HepG2 (cell line): Measurements from ENCODE around the gene ADM5. TPM values are rescaled to one million over a fixed set of nuclear protein-coding genes. Genes with fewer than 3 reads are reported as not detected.
A peak's percentile ranks its signal among the peaks of the same experiment; 100 is the strongest.

Source experiments
- CAMTA2 ChIP-seq: sonication (generic); formaldehyde crosslinking; IDR thresholded peaks from 2 replicates; pipeline ENCODE4 v1.4.0; 2020; ENCODE audit warnings: mild to moderate bottlenecking, missing genetic modification reagents, borderline replicate concordance
- CBX1 ChIP-seq: IDR thresholded peaks from one replicate; pipeline ENCODE4 v1.6.1; 2016; ENCODE audit warnings: antibody characterized with exemption, low read depth
- FOXJ3 ChIP-seq: sonication (generic); formaldehyde crosslinking; IDR thresholded peaks from 2 replicates; pipeline ENCODE4 v1.4.0; 2020; ENCODE audit warnings: missing genetic modification reagents, mild to moderate bottlenecking, borderline replicate concordance
- LBX2 ChIP-seq: sonication (generic); formaldehyde crosslinking; IDR thresholded peaks from 2 replicates; pipeline ENCODE4 v1.5.0; 2020; ENCODE audit warnings: missing genetic modification reagents, mild to moderate bottlenecking, borderline replicate concordance
- NFE2L2 ChIP-seq: fragments of 150-350 bp; IDR thresholded peaks from 2 replicates; pipeline ENCODE4 v1.6.1; 2014; ENCODE audit warnings: low read length
- NFIB ChIP-seq: sonication (generic); formaldehyde crosslinking; IDR thresholded peaks from 2 replicates; pipeline ENCODE4 v1.9.0; 2021; ENCODE audit warnings: missing genetic modification reagents, mild to moderate bottlenecking, borderline replicate concordance
- PRPF4 ChIP-seq: fragments of 200-400 bp; formaldehyde crosslinking; IDR thresholded peaks from 2 replicates; pipeline ENCODE4 v1.6.1; 2016; ENCODE audit warnings: low read length, low read depth; ENCODE audit not compliant: poor library complexity, severe bottlenecking
- SSRP1 ChIP-seq: IDR thresholded peaks from 2 replicates; pipeline ENCODE4 v1.6.1; 2016; ENCODE audit warnings: control low read depth
- TFAP4 ChIP-seq: sonication (generic); IDR thresholded peaks from 2 replicates; pipeline ENCODE4 v1.6.1; 2016; ENCODE audit warnings: low read depth, borderline replicate concordance
- ZNF256 ChIP-seq: sonication (generic); formaldehyde crosslinking; conservative IDR thresholded peaks from 2 replicates; pipeline ENCODE4 v1.4.0; 2020; ENCODE audit warnings: missing genetic modification reagents
- ZNF274 ChIP-seq: sonication (generic); formaldehyde crosslinking; IDR thresholded peaks from 2 replicates; pipeline ENCODE4 v1.5.1; 2020; ENCODE audit warnings: mild to moderate bottlenecking, missing genetic modification reagents
- ZNF282 ChIP-seq: fragments of 450-650 bp; IDR thresholded peaks from 2 replicates; pipeline ENCODE4 v1.6.1; 2018; ENCODE audit not compliant: partially characterized antibody
- ZNF350 ChIP-seq: sonication (generic); formaldehyde crosslinking; IDR thresholded peaks from 2 replicates; pipeline ENCODE4 v1.4.0; 2020; ENCODE audit warnings: mild to moderate bottlenecking, low read depth, missing genetic modification reagents, borderline replicate concordance
- ZNF562 ChIP-seq: sonication (generic); formaldehyde crosslinking; IDR thresholded peaks from 2 replicates; pipeline ENCODE4 v1.8.0; 2022; ENCODE audit warnings: missing genetic modification reagents, borderline replicate concordance
- ZNF605 ChIP-seq: sonication (generic); formaldehyde crosslinking; IDR thresholded peaks from 2 replicates; pipeline ENCODE4 v1.8.0; 2022; ENCODE audit warnings: mild to moderate bottlenecking, missing genetic modification reagents
- polyA plus RNA-seq, 8 experiments: library from polyadenylated mRNA; depleted of rRNA in 3 of 8; stranded (reverse) in 7 of 8; unstranded in 1 of 8; fragments of >200 nt; fragmentation: Illumina TruSeq in 4 of 8; extraction: Trizol in 4 of 8; gene quantifications; 2 replicates each; pipeline versions ENCODE4 v1.2.1 to v1.2.3, GENCODE V29; 2011 to 2016; ENCODE audit warnings: low read depth in 4 of 8, missing spikeins in 1 of 8, mixed read lengths in 1 of 8; ENCODE audit not compliant: insufficient read depth in 1 of 8
- total RNA-seq, 5 experiments: library from RNA; depleted of rRNA; stranded (reverse); fragments of >200 nt; fragmentation: Illumina TruSeq; extraction: Trizol; gene quantifications; 2 replicates each; pipeline ENCODE4 v1.2.3, GENCODE V29; 2016; ENCODE audit warnings: low read depth in 1 of 5
- TF ChIP-seq, protein P1 (sequence below), 2 experiments: sonication (generic) in 1 of 2; formaldehyde crosslinking in 1 of 2; IDR thresholded peaks; 2 replicates each; pipeline versions ENCODE4 v1.6.1 to v1.9.0; 2014 to 2022; ENCODE audit warnings: antibody characterized with exemption in 1 of 2, borderline replicate concordance in 1 of 2, inconsistent platforms in 1 of 2, low read depth in 1 of 2, missing genetic modification reagents in 1 of 2
- TF ChIP-seq, protein P2 (sequence below): sonication (generic); formaldehyde crosslinking; IDR thresholded peaks from 2 replicates; pipeline ENCODE4 v1.8.0; 2022; ENCODE audit warnings: missing genetic modification reagents, mild to moderate bottlenecking, inconsistent platforms, borderline replicate concordance
- TF ChIP-seq, protein P3 (sequence below): sonication (generic); formaldehyde crosslinking; IDR thresholded peaks from 2 replicates; pipeline ENCODE4 v1.4.0; 2020; ENCODE audit warnings: mild to moderate bottlenecking, low read depth, missing genetic modification reagents

Gene ADM5
- total and polyA plus RNA-seq, 2 of the 13 experiments (the other 11 are each of a cell fraction or from before 2014, with no cell fraction given), result 2.7 to 4.1 TPM

DNA sequence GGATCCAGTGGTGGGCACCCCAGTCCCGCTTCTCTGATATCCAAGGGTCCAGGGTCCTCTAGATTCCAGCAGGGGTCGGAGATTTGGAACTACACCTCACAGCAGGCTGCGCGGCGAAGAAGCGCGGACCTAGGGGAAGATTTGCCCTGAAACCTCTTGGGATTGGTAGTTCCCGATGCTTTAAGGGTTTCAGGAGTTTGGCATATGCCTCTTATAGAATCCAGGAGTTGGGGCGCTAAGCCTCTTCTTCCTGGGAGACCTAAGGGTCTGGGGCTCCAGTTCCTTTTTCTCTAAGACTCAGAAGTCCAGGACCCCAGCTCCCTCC lies 23.3 kb upstream of the ADM5 start (continued):
- TF ChIP-seq, protein P1, sequence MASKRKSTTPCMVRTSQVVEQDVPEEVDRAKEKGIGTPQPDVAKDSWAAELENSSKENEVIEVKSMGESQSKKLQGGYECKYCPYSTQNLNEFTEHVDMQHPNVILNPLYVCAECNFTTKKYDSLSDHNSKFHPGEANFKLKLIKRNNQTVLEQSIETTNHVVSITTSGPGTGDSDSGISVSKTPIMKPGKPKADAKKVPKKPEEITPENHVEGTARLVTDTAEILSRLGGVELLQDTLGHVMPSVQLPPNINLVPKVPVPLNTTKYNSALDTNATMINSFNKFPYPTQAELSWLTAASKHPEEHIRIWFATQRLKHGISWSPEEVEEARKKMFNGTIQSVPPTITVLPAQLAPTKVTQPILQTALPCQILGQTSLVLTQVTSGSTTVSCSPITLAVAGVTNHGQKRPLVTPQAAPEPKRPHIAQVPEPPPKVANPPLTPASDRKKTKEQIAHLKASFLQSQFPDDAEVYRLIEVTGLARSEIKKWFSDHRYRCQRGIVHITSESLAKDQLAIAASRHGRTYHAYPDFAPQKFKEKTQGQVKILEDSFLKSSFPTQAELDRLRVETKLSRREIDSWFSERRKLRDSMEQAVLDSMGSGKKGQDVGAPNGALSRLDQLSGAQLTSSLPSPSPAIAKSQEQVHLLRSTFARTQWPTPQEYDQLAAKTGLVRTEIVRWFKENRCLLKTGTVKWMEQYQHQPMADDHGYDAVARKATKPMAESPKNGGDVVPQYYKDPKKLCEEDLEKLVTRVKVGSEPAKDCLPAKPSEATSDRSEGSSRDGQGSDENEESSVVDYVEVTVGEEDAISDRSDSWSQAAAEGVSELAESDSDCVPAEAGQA (IDR thresholded peaks at IDR 0.05; ENCODE audit: low read depth), result no peak
- TF ChIP-seq, protein P1 (CRISPR knock-in tag; IDR thresholded peaks at IDR 0.05; ENCODE audit: borderline replicate concordance), result no peak
- no peak for TF ChIP-seq ZNF274 (CRISPR knock-in tag)
- TF ChIP-seq CBX1, result no peak
- no peak for TF ChIP-seq SSRP1 (CRISPR knock-in tag)
- TF ChIP-seq FOXJ3 (CRISPR knock-in tag), result no peak
- no peak for TF ChIP-seq NFIB (CRISPR knock-in tag)
- TF ChIP-seq, protein P2, sequence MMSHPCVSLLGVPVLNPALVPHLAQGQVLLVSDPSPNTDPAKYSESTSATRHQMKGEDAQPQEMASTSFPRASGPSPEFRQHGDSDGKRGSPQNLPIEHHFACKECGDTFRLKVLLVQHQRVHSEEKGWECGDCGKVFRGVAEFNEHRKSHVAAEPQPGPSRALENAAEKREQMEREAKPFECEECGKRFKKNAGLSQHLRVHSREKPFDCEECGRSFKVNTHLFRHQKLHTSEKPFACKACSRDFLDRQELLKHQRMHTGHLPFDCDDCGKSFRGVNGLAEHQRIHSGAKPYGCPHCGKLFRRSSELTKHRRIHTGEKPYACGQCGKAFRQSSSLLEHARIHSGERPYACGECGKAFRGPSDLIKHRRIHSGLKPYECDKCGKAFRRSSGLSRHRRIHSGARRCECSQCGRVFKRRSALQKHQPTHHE (CRISPR knock-in tag), result no peak
- TF ChIP-seq LBX2 (CRISPR knock-in tag), result no peak
- TF ChIP-seq ZNF256, result 0 out of 2 replicates have a peak, but pooled peaks have one; percentile 14
- TF ChIP-seq, protein P3, sequence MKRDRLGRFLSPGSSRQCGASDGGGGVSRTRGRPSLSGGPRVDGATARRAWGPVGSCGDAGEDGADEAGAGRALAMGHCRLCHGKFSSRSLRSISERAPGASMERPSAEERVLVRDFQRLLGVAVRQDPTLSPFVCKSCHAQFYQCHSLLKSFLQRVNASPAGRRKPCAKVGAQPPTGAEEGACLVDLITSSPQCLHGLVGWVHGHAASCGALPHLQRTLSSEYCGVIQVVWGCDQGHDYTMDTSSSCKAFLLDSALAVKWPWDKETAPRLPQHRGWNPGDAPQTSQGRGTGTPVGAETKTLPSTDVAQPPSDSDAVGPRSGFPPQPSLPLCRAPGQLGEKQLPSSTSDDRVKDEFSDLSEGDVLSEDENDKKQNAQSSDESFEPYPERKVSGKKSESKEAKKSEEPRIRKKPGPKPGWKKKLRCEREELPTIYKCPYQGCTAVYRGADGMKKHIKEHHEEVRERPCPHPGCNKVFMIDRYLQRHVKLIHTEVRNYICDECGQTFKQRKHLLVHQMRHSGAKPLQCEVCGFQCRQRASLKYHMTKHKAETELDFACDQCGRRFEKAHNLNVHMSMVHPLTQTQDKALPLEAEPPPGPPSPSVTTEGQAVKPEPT (CRISPR knock-in tag), result no peak
- TF ChIP-seq TFAP4, result no peak
- TF ChIP-seq ZNF350, result no peak
- TF ChIP-seq ZNF282, result no peak
- 0 out of 2 replicates have a peak, but pooled peaks have one; percentile 7 for TF ChIP-seq ZNF605
- TF ChIP-seq CAMTA2 (CRISPR knock-in tag), result no peak
- TF ChIP-seq PRPF4, result no peak
- no peak for TF ChIP-seq ZNF562
- no peak for TF ChIP-seq NFE2L2
